WTC11 (cell line): Measurements from ENCODE around the gene ZDHHC8.

Experiments used
- NFE2L1 ChIP-seq: sonication (generic); formaldehyde crosslinking; IDR thresholded peaks from 2 replicates; pipeline ENCODE4 v1.8.1; 2023; ENCODE audit warnings: missing genetic modification reagents
- NR3C1 ChIP-seq: sonication (generic); formaldehyde crosslinking; conservative IDR thresholded peaks from 2 replicates; pipeline ENCODE4 v1.8.1; 2023; ENCODE audit warnings: low read depth, mild to moderate bottlenecking, missing genetic modification reagents
- SMAD4 ChIP-seq: sonication (generic); formaldehyde crosslinking; IDR thresholded peaks from 2 replicates; pipeline ENCODE4 v1.8.0; 2022; ENCODE audit warnings: mild to moderate bottlenecking, missing genetic modification reagents
- USF1 ChIP-seq: sonication (generic); formaldehyde crosslinking; IDR thresholded peaks from 2 replicates; pipeline ENCODE4 v1.8.0; 2022; ENCODE audit warnings: mild to moderate bottlenecking, missing genetic modification reagents
- TF ChIP-seq, protein P1 (sequence below): fragments of 200-600 bp; IDR thresholded peaks from 2 replicates; pipeline ENCODE4 v1.8.0; 2022; ENCODE audit warnings: antibody characterized with exemption

DNA sequence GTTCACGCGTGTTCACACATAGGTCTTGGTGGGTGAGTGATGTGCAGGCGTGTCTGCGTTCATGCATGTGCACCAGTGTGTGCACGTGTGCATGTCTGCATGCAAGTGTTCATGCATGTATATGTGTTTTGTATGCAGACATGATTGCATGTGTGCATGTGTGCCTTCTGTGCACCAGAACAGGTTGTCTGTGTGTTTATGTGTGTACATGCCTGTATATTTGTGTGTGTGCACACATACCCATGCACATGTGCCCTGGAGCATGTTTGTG, 4.9 kb downstream of the ZDHHC8 start:
- TF ChIP-seq, protein P1, sequence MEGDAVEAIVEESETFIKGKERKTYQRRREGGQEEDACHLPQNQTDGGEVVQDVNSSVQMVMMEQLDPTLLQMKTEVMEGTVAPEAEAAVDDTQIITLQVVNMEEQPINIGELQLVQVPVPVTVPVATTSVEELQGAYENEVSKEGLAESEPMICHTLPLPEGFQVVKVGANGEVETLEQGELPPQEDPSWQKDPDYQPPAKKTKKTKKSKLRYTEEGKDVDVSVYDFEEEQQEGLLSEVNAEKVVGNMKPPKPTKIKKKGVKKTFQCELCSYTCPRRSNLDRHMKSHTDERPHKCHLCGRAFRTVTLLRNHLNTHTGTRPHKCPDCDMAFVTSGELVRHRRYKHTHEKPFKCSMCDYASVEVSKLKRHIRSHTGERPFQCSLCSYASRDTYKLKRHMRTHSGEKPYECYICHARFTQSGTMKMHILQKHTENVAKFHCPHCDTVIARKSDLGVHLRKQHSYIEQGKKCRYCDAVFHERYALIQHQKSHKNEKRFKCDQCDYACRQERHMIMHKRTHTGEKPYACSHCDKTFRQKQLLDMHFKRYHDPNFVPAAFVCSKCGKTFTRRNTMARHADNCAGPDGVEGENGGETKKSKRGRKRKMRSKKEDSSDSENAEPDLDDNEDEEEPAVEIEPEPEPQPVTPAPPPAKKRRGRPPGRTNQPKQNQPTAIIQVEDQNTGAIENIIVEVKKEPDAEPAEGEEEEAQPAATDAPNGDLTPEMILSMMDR = no peak
- no peak for TF ChIP-seq NFE2L1 (CRISPR knock-in tag)
- TF ChIP-seq SMAD4 (CRISPR knock-in tag) = no peak
- TF ChIP-seq USF1 = no peak
- no peak for TF ChIP-seq NR3C1 (CRISPR knock-in tag)
